ENCODE measurements around the gene DNASE1L1.

The DNASE1L1 gene

DNA sequence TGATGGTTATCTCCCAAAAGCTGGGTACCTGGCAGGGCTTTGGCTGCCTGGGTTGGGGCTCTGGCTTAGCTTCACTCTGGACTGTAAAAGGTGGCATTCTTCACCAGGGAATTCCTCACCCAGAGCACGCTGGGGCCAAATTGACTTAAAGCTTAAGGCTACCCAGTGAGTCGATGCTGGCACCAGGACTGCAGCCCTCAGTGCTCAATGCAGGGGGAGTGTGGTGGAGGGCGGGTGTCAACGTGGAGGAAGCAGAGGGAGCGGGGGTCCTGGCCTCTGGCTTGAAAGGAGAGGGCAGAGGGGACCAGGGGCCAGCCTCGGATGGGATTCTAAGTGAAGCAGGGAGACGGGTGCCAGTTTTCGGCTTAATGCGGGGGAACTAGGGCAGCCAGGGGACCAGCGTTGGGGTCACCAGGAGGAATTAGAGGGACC lies 34.4 kb upstream of the DNASE1L1 start:
- ChIA-PET POLR2A (interaction anchor here (1.0 kb wide), 1 partner anchor 15 kb away, joined by 3 read pairs; no protein-coding TSS in a partner anchor), CTCF (interaction anchor here (0.6 to 0.9 kb wide), 2 partner anchors 45 to 84 kb away, joined by 3 to 4 read pairs; partner anchors contain the start of gene RPL10)
- TF ChIP-seq, protein P1, sequence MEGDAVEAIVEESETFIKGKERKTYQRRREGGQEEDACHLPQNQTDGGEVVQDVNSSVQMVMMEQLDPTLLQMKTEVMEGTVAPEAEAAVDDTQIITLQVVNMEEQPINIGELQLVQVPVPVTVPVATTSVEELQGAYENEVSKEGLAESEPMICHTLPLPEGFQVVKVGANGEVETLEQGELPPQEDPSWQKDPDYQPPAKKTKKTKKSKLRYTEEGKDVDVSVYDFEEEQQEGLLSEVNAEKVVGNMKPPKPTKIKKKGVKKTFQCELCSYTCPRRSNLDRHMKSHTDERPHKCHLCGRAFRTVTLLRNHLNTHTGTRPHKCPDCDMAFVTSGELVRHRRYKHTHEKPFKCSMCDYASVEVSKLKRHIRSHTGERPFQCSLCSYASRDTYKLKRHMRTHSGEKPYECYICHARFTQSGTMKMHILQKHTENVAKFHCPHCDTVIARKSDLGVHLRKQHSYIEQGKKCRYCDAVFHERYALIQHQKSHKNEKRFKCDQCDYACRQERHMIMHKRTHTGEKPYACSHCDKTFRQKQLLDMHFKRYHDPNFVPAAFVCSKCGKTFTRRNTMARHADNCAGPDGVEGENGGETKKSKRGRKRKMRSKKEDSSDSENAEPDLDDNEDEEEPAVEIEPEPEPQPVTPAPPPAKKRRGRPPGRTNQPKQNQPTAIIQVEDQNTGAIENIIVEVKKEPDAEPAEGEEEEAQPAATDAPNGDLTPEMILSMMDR (IDR thresholded peaks at IDR 0.05; ENCODE audit: insufficient read depth, low read length, missing control alignments): no peak
- H3K4me3 ChIP-seq (ENCODE audit: low read depth, low read length): peak overlapping the region; percentile 43
- no peak for DNase-seq (ENCODE audit: low read depth, low spot score)

DNA sequence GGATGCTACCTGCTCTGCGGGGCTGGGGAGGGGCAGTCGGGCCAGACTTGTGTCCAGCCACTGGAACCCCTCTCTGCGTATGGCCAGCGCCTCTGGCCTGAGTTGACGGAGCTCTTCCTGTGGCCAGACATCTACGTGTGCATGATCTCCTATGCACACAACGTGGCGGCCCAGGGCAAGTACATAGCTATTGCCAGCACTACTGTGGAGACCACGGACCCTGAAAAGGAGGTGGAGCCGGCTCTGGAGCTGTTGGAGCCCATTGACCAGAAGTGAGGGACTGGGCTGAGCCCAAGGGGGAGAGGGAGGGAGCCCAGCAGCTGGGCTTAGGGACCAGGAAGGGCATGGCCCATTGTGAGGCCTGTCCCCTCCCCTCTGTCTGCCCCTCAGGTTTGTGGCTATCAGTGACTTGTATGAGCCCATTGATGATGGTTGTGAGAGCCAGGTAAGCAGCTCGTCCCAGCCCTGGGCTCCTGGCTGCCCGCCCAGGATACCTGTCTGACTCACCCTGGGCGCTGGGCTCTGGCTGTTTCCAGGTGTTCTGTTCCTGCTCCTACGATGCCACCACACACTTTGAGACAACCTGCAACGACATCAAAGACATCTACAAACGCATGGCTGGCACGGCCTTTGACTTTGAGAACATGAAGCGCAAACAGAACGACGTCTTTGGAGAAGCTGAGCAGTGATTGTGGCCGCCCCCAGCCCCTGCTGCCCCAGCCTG lies 33.1 kb upstream of the DNASE1L1 start:
- TF ChIP-seq, protein P1 (IDR thresholded peaks at IDR 0.05; ENCODE audit: insufficient read depth, low read length, missing control alignments): no peak
- CTCF ChIA-PET: no interaction called here
- POLR2A ChIA-PET: no interaction called here
- no peak overlapping the region for H3K4me3 ChIP-seq (ENCODE audit: low read depth, low read length)
- DNase-seq (ENCODE audit: low read depth, low spot score): no peak

GRCh38 chrX:154441564-154441963 lies 32.5 kb upstream of the DNASE1L1 start:
- ChIA-PET CTCF (interaction anchor here (1.2 kb wide), 1 partner anchor 86 kb away, joined by 4 read pairs; no protein-coding TSS in a partner anchor), POLR2A (interaction anchor here (0.6 kb wide), 2 partner anchors 11 to 49 kb away, joined by 3 read pairs; partner anchors contain the start of gene SLC10A3)
- no peak for DNase-seq (ENCODE audit: low read depth, low spot score)
- H3K4me3 ChIP-seq (ENCODE audit: low read depth, low read length): no peak overlapping the region
- TF ChIP-seq, protein P1 (IDR thresholded peaks at IDR 0.05; ENCODE audit: insufficient read depth, low read length, missing control alignments): no peak

DNA sequence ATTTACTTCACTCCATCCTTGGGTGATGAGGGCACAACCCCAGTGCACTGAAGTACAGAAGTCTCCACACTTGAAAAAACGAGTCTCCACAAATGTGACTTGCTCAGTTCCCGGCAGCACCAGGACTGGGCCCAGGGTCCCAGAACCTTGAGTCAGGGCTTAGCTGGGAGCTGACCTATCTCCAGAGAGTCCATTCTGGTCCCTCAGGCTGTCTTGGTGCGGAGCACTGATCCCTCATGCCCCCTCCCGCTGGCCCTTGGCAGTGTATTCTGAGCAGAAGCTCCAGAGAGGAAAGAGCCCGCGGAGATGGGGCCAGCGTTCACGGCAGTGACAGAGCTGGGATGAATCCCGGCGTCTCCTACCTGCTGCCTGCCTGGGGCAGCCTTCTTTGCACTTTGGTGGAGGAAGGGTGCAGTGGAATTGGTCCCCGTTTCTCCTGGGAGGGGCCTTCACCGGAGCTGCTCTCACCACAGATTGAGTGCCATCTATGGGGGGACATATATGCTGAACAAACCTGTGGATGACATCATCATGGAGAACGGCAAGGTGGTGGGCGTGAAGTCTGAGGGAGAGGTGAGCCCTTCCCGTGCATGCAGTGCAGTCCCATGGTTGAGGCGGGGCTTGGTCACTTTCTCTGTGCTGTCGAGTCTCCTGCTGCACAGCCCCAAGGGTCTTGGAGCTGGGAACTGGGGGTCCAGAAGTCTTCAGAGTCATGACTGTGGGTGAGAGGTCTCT lies 31.7 kb upstream of the DNASE1L1 start:
- CTCF ChIA-PET: interaction anchor here (1.2 kb wide), 1 partner anchor 87 kb away, joined by 4 read pairs; no protein-coding TSS in a partner anchor
- TF ChIP-seq, protein P1 (IDR thresholded peaks at IDR 0.05; ENCODE audit: insufficient read depth, low read length, missing control alignments): no peak
- H3K4me3 ChIP-seq (ENCODE audit: low read depth, low read length): no peak overlapping the region
- POLR2A ChIA-PET: interaction anchor here (0.6 kb wide), 2 partner anchors 12 to 50 kb away, joined by 3 read pairs; partner anchors contain the start of gene SLC10A3
- DNase-seq (ENCODE audit: low read depth, low spot score): no peak

DNA sequence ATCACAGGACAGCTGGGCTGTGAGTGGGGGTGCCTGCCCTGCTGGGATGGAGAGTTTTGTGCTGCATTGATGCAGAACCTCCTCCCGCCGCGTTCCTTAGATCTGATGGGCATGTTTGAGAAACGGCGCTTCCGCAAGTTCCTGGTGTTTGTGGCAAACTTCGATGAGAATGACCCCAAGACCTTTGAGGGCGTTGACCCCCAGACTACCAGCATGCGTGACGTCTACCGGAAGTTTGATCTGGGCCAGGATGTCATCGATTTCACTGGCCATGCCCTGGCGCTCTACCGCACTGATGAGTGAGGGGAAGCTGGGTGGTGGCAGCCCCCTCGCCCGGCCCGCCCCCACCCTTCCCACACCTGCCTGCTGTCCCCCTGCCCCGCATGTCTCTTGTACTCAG lies 30.8 kb upstream of the DNASE1L1 start:
- TF ChIP-seq, protein P1 (IDR thresholded peaks at IDR 0.05; ENCODE audit: insufficient read depth, low read length, missing control alignments): no peak
- DNase-seq (ENCODE audit: low read depth, low spot score): no peak
- ChIA-PET POLR2A (no interaction called here), CTCF (no interaction called here)
- no peak overlapping the region for H3K4me3 ChIP-seq (ENCODE audit: low read depth, low read length)

Data from AG04449 (cell line).